WTC11 (cell line): Measurements from ENCODE around the gene MORN5. TPM values are rescaled to one million over a fixed set of nuclear protein-coding genes. Genes with fewer than 3 reads are reported as not detected.

Experiments
- ATAC-seq: fragments of 200-7000 bp; cut with Tn5 transposase; 2 replicates; pipeline ENCODE4 v1.10.0; 2021; ENCODE audit warnings: mild to moderate bottlenecking, moderate library complexity
- CTCF ChIA-PET: fragments of 300-600 bp; sonication (Branson Sonifier 250); formaldehyde crosslinking; loops from one replicate; lab custom pipeline; 2021; ENCODE audit warnings: antibody characterized with exemption; lab: Charles Lee
- POLR2A ChIA-PET: fragments of 350-600 bp; sonication (Branson Sonifier 250); formaldehyde crosslinking; loops from one replicate; lab custom pipeline; 2021; ENCODE audit warnings: antibody characterized with exemption; lab: Charles Lee
- DNase-seq: peaks from one replicate; pipeline ENCODE4 v3.0.0; 2021; ENCODE audit warnings: low spot score
- H3K27ac Mint-ChIP-seq: 2 replicates; pipeline ENCODE4 v1.8.0; 2021; ENCODE audit warnings: mixed read lengths
- H3K27me3 Mint-ChIP-seq: 2 replicates; pipeline ENCODE4 v1.8.0; 2021; ENCODE audit warnings: low read depth, mild to moderate bottlenecking, moderate library complexity, mixed read lengths
- H3K36me3 Mint-ChIP-seq: 2 replicates; pipeline ENCODE4 v1.8.0; 2021; ENCODE audit warnings: mixed read lengths
- H3K4me1 Mint-ChIP-seq: 2 replicates; pipeline ENCODE4 v1.8.0; 2022; ENCODE audit warnings: mixed read lengths
- H3K4me3 Mint-ChIP-seq: 2 replicates; pipeline ENCODE4 v1.8.0; 2021; ENCODE audit warnings: mild to moderate bottlenecking, moderate library complexity, mixed read lengths
- H3K9me3 Mint-ChIP-seq: 2 replicates; pipeline ENCODE4 v1.8.0; 2021; ENCODE audit warnings: mixed read lengths
- CBFB ChIP-seq: sonication (generic); formaldehyde crosslinking; IDR thresholded peaks from 2 replicates; pipeline ENCODE4 v1.8.1; 2022; ENCODE audit warnings: mild to moderate bottlenecking, low read depth, missing genetic modification reagents
- CDX4 ChIP-seq: fragments of 250-450 bp; sonication (Bioruptor Pico); IDR thresholded peaks from 2 replicates; pipeline ENCODE4 v1.9.0; 2021; ENCODE audit warnings: moderate library complexity, mild to moderate bottlenecking, inconsistent platforms, borderline replicate concordance
- CREM ChIP-seq: sonication (generic); formaldehyde crosslinking; IDR thresholded peaks from 2 replicates; pipeline ENCODE4 v1.8.1; 2022; ENCODE audit warnings: mild to moderate bottlenecking, missing genetic modification reagents, moderate library complexity
- ESRRA ChIP-seq: sonication (generic); formaldehyde crosslinking; IDR thresholded peaks from 2 replicates; pipeline ENCODE4 v1.8.1; 2022; ENCODE audit warnings: mild to moderate bottlenecking, missing genetic modification reagents, borderline replicate concordance
- FOXJ3 ChIP-seq: sonication (generic); formaldehyde crosslinking; IDR thresholded peaks from 2 replicates; pipeline ENCODE4 v1.9.0; 2021; ENCODE audit warnings: missing genetic modification reagents, mild to moderate bottlenecking, borderline replicate concordance
- GABPB1 ChIP-seq: sonication (generic); formaldehyde crosslinking; IDR thresholded peaks from 2 replicates; pipeline ENCODE4 v1.8.1; 2023; ENCODE audit warnings: mild to moderate bottlenecking, missing genetic modification reagents
- GRHL2 ChIP-seq: fragments of 250-450 bp; sonication (Bioruptor Pico); IDR thresholded peaks from 2 replicates; pipeline ENCODE4 v1.8.0; 2022; ENCODE audit warnings: mild to moderate bottlenecking, moderate library complexity; ENCODE audit not compliant: insufficient replicate concordance, severe bottlenecking
- GTF2I ChIP-seq: fragments of 250-450 bp; sonication (Bioruptor Pico); conservative IDR thresholded peaks from 2 replicates; pipeline ENCODE4 v1.4.0; 2021; ENCODE audit warnings: mild to moderate bottlenecking
- NR3C1 ChIP-seq: sonication (generic); formaldehyde crosslinking; conservative IDR thresholded peaks from 2 replicates; pipeline ENCODE4 v1.8.1; 2023; ENCODE audit warnings: low read depth, mild to moderate bottlenecking, missing genetic modification reagents
- OVOL2 ChIP-seq: fragments of 250-450 bp; sonication (Bioruptor Pico); IDR thresholded peaks from 2 replicates; pipeline ENCODE4 v1.9.0; 2021; ENCODE audit warnings: mild to moderate bottlenecking, borderline replicate concordance
- SMAD3 ChIP-seq: sonication (generic); formaldehyde crosslinking; IDR thresholded peaks from 2 replicates; pipeline ENCODE4 v1.8.0; 2022; ENCODE audit warnings: missing genetic modification reagents, mild to moderate bottlenecking, borderline replicate concordance
- TCF7 ChIP-seq: sonication (generic); formaldehyde crosslinking; IDR thresholded peaks from 2 replicates; pipeline ENCODE4 v1.8.0; 2022; ENCODE audit warnings: mild to moderate bottlenecking, low read depth, missing genetic modification reagents, moderate library complexity
- ZNF232 ChIP-seq: sonication (generic); formaldehyde crosslinking; IDR thresholded peaks from 2 replicates; pipeline ENCODE4 v1.8.0; 2022; ENCODE audit warnings: mild to moderate bottlenecking, missing genetic modification reagents
- ZNF425 ChIP-seq: fragments of 250-450 bp; sonication (Bioruptor Pico); conservative IDR thresholded peaks from 2 replicates; pipeline ENCODE4 v1.9.0; 2021; ENCODE audit warnings: mild to moderate bottlenecking
- ZNF512 ChIP-seq: sonication (generic); formaldehyde crosslinking; IDR thresholded peaks from 2 replicates; pipeline ENCODE4 v1.8.1; 2022; ENCODE audit warnings: missing genetic modification reagents, borderline replicate concordance
- total RNA-seq: library from RNA; stranded (reverse); gene quantifications from 3 replicates; pipeline ENCODE4 v1.2.3, GENCODE V29; 2021
- TF ChIP-seq, protein P1 (sequence below): sonication (generic); formaldehyde crosslinking; IDR thresholded peaks from 2 replicates; pipeline ENCODE4 v1.8.0; 2023; ENCODE audit warnings: missing genetic modification reagents
- TF ChIP-seq, protein P2 (sequence below): sonication (generic); formaldehyde crosslinking; IDR thresholded peaks from 2 replicates; pipeline ENCODE4 v1.8.0; 2023; ENCODE audit warnings: mild to moderate bottlenecking, missing genetic modification reagents

The MORN5 gene
- total RNA-seq, 1 experiment from 2014 or later: not detected

DNA sequence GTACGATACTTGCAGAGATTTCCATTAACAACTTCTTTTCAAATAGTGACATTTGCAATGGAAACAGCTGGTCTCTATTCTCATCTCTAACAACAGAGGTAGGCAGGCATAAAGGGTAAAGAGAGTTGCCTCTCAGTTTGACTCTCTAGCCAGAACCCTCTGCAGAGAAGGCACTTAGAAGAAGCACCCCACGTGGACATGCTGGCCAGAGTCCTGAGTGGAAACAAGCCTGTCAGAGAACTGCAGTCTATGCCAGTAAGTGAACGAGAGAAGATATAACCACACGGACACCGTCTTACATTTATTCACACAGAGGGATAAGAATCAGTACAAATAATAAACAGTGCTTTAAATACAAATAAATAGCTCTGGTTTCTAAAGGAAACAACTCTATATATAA lies 80.0 kb downstream of the MORN5 start (continued):
- TF ChIP-seq CDX4 (CRISPR knock-in tag) (no peak), OVOL2 (no peak), CBFB (CRISPR knock-in tag) (no peak), CREM (CRISPR knock-in tag) (no peak), GRHL2 (no peak), SMAD3 (CRISPR knock-in tag) (no peak), GABPB1 (no peak), FOXJ3 (CRISPR knock-in tag) (no peak)
- TF ChIP-seq, all 79 proteins: peak for 0

GRCh38 chr9:122244349-122244748 lies 84.6 kb downstream of the MORN5 start:
- Mint-ChIP-seq H3K36me3 (peaks cover 50% of the 10 kb centered on the region), H3K27me3 (no peaks in the 10 kb centered on the region), H3K27ac (no peak overlapping the region), H3K9me3 (no peaks in the 10 kb centered on the region), H3K4me1 (no peaks in the 10 kb centered on the region), H3K4me3 (no peak overlapping the region)
- DNase-seq (no peak), ATAC-seq (no peak)
- TF ChIP-seq NR3C1 (CRISPR knock-in tag) (no peak), TCF7 (CRISPR knock-in tag) (no peak), ZNF232 (no peak), ZNF512 (CRISPR knock-in tag) (no peak), ZNF425 (CRISPR knock-in tag) (no peak), GTF2I (no peak), ESRRA (CRISPR knock-in tag) (no peak)
- TF ChIP-seq, protein P1, sequence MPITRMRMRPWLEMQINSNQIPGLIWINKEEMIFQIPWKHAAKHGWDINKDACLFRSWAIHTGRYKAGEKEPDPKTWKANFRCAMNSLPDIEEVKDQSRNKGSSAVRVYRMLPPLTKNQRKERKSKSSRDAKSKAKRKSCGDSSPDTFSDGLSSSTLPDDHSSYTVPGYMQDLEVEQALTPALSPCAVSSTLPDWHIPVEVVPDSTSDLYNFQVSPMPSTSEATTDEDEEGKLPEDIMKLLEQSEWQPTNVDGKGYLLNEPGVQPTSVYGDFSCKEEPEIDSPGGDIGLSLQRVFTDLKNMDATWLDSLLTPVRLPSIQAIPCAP (CRISPR knock-in tag): no peak
- TF ChIP-seq, protein P2, sequence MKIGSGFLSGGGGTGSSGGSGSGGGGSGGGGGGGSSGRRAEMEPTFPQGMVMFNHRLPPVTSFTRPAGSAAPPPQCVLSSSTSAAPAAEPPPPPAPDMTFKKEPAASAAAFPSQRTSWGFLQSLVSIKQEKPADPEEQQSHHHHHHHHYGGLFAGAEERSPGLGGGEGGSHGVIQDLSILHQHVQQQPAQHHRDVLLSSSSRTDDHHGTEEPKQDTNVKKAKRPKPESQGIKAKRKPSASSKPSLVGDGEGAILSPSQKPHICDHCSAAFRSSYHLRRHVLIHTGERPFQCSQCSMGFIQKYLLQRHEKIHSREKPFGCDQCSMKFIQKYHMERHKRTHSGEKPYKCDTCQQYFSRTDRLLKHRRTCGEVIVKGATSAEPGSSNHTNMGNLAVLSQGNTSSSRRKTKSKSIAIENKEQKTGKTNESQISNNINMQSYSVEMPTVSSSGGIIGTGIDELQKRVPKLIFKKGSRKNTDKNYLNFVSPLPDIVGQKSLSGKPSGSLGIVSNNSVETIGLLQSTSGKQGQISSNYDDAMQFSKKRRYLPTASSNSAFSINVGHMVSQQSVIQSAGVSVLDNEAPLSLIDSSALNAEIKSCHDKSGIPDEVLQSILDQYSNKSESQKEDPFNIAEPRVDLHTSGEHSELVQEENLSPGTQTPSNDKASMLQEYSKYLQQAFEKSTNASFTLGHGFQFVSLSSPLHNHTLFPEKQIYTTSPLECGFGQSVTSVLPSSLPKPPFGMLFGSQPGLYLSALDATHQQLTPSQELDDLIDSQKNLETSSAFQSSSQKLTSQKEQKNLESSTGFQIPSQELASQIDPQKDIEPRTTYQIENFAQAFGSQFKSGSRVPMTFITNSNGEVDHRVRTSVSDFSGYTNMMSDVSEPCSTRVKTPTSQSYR (CRISPR knock-in tag): no peak
- ChIA-PET POLR2A (no interaction called here), CTCF (no interaction called here)

DNA sequence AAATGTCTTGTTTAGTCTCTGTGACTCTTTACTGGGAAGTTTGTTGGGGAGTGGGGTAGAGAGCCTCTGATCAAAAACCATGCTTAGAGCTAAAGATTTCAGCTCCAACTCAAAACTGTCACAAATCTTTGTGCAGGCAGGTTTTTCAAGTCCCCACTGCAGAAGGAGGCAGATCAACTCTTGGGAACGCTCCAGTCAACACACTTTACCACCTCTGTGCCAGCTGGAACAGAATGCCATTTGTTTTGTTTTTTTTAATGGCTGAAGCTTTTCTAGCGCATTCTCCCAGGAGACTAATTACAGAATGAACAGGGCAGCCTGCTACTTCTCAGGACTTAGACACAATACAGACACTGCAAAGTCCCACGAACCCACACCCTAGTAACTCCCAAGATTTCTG lies 87.0 kb downstream of the MORN5 start:
- Mint-ChIP-seq H3K4me3 (no peak overlapping the region), H3K9me3 (no peaks in the 10 kb centered on the region)
- TF ChIP-seq ZNF425 (CRISPR knock-in tag): no peak
- no peak for TF ChIP-seq GABPB1
- no peak for TF ChIP-seq ESRRA (CRISPR knock-in tag)
- TF ChIP-seq, all 79 proteins: peak for 0
- Mint-ChIP-seq H3K27me3 (no peaks in the 10 kb centered on the region), H3K27ac (no peak overlapping the region), H3K36me3 (peaks cover 53% of the 10 kb centered on the region), H3K4me1 (peaks cover 4% of the 10 kb centered on the region; the same call in 1 of the 2 replicates)
- POLR2A ChIA-PET: no interaction called here
- CTCF ChIA-PET: no interaction called here
- no peak for DNase-seq
- no peak for ATAC-seq
